GM18498 (cell line): ENCODE data around the gene ZNF358.

Experiments
- ATAC-seq: cut with Tn5 transposase; IDR thresholded peaks from one replicate; pipeline ENCODE4 v1.9.1; 2021; ENCODE audit warnings: mild to moderate bottlenecking, moderate library complexity; ENCODE audit not compliant: unreplicated experiment

Gene ZNF358

DNA sequence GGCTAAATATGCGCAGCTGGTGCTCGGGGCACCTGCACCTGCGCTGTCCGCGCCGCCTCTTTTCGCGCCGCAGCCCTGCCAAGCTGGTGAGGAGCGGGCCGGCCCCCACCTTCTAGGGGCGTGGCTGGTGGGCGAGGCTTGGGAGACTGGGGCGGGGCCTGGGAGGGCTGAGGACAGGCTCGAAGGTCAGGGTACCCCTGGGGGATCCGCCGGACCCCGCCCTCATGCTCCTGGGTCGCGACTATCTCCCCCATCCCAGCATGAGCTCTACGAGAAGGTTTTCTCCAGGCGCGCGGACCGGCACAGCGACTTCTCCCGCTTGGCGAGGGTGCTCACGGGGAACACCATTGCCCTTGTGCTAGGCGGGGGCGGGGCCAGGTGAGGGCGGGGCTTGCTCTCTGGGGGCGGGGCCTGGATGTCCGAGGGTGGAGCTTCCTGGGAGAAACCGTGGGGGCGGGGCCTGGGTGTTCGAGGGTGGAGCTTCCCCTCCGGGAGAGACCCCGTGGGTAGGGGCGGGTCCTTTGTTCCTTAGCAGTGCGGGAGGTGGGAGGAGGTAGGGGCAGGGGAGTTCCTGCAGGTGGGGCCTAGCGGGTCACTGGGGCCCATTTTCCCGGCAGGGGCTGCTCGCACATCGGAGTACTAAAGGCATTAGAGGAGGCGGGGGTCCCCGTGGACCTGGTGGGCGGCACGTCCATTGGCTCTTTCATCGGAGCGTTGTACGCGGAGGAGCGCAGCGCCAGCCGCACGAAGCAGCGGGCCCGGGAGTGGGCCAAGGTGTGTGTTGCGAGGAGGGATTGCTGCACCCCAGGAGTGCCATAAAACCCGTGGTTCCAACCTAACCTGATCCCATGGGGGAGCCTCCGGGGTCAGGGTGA lies 39.3 kb downstream of the ZNF358 start:
- no peak for ATAC-seq

DNA sequence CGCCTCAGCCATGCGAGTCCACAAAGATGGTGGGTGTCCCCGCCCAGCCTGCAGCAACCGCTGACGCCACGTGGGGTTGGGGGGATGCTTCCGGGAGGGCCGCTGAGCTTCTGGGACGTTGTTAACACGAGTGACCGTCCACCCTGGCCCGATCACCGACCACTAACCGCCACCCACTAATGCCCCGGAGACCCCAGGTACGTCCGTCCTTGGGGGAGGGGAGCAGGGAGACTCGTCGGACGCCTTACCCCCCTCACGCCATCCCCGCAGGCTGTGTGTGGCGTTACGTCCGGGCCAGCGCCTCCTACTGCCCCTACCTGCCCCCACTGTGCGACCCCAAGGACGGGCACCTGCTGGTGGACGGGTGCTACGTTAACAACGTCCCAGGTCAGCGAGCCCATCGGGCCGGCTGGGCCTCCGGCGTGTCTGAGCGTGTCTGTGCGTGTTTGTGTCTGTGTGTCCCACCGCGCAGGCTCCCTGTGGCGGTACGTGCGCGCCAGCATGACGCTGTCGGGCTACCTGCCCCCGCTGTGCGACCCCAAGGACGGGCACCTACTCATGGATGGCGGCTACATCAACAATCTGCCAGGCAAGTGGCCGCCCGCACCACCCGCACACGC lies 40.9 kb downstream of the ZNF358 start:
- ATAC-seq = no peak

- ATAC-seq = no peak
Measured at GRCh38 chr19:7558667-7559066, 42.8 kb downstream of the ZNF358 start.

- no peak for ATAC-seq
Measured at GRCh38 chr19:7559102-7559501, 43.2 kb downstream of the ZNF358 start.

- no peak for ATAC-seq
Measured at GRCh38 chr19:7560255-7560654, 44.4 kb downstream of the ZNF358 start.

- no peak for ATAC-seq
Measured at GRCh38 chr19:7561325-7561724, 45.4 kb downstream of the ZNF358 start.

DNA sequence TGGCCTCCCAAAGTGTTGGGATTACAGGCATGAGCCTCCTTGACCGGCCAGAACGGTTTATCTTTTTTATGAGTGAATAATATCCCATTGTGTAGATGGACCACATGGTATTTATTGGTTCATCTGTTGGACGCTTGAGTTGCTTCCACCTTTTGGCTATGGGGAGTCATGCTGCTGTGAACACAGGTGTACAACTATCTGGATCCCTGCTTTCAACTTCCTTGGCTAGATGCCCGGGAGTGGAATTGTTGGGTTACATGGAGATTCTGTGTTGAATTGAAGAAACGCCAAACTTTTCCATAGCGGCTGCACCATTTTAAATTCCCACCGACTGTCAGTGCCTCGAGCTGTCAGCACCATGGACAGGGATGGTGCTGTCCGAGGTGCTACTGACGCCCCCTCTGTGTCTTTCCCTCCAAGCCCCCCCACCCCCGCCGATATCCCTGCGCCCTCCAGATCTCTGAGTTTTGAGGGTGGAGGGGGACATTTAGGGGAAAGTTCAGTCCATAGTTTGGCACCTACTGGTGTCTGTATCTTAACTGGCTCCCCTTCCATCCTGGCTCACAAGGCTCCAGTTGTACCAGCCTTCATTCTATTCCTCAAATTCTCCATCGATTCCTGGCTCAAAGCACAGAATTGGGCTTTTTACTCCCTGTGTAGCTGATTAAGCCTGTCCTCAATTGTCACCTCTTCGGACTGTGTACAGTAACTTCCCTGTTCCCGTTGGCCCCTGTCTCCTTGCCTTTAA lies 46.9 kb downstream of the ZNF358 start:
- no peak for ATAC-seq

DNA sequence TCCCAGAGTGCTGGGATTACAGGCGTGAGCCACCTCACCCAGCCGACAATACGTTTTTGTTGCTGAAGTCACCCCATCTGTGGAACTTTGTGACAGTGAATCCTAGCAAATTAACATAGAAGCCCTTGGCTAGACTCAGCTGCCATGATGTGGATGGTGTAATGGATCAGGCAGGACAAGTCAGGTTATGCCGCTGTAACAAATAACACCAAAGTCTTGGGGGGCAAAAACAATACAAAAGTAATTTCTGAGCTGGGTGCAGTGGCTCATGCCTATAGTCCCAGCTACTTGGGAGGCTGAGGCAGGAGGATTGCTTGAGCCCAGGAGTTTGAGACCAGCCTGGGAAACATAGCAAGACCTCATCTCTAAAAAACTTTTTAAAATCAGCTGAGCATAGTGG lies 49.0 kb downstream of the ZNF358 start:
- ATAC-seq = no peak

GRCh38 chr19:7565332-7565731 lies 49.4 kb downstream of the ZNF358 start:
- ATAC-seq = no peak
